Thyroid gland (tissue), 4 donors: ENCODE data around the gene PPP1R1B. TPM values are rescaled to one million over a fixed set of nuclear protein-coding genes. Genes with fewer than 3 reads are reported as not detected.
"Not testable (repeated sequence)": the region's sequence is repeated elsewhere in the genome, so short reads cannot be mapped to it uniquely, and the experiment has no call there.

Experiments
- DNase-seq, 2 donors: peaks; one replicate each; pipeline ENCODE4 v3.0.0-alpha.2; 2019
- H3K27ac ChIP-seq, 3 donors: fragments of 200-600 bp; sonication (generic); 1 replicate in 2 of 3; 2 replicates in 1 of 3; pipeline ENCODE4 v1.5.1; 2016 to 2019; ENCODE audit warnings: mild to moderate bottlenecking in 1 of 3, moderate library complexity in 1 of 3
- H3K27me3 ChIP-seq: fragments of 200-600 bp; sonication (generic); one replicate; pipeline ENCODE4 v1.5.1; 2019
- H3K36me3 ChIP-seq, 2 donors: fragments of 200-600 bp; sonication (generic); one replicate each; pipeline ENCODE4 v1.5.1; 2016 to 2019
- H3K4me1 ChIP-seq, 2 donors: fragments of 200-600 bp; sonication (generic); one replicate each; pipeline ENCODE4 v1.5.1; 2017 to 2019
- H3K4me3 ChIP-seq, 3 donors: fragments of 200-600 bp; sonication (generic); replicated peaks in 1 of 3; 1 replicate in 2 of 3; 2 replicates in 1 of 3; pipeline ENCODE4 v1.5.1; 2016; ENCODE audit warnings: mild to moderate bottlenecking in 1 of 3
- H3K9me3 ChIP-seq: fragments of 200-600 bp; sonication (generic); one replicate; pipeline ENCODE4 v1.5.1; 2017
- CTCF ChIP-seq, 6 experiments: fragments of 200-600 bp in 3 of 6; fragments of 450-650 bp in 3 of 6; sonication (generic) in 3 of 6; IDR thresholded peaks; one replicate each; pipeline ENCODE4 v1.5.1; 2016 to 2019; ENCODE audit warnings: antibody characterized with exemption in 6 of 6, mild to moderate bottlenecking in 2 of 6, inconsistent platforms in 1 of 6, moderate library complexity in 1 of 6
- POLR2A ChIP-seq, 2 donors: fragments of 450-650 bp; IDR thresholded peaks; one replicate each; pipeline ENCODE4 v1.6.1; 2017; ENCODE audit warnings: antibody characterized with exemption in 2 of 2, mild to moderate bottlenecking in 2 of 2, moderate library complexity in 1 of 2
- WGBS, 2 donors: methylation state at CpG; one replicate each; pipeline ENCODE4 v1.1.5; 2017; 5-methylcytosine and 5-hydroxymethylcytosine counted together
- intact Hi-C: fragments of 100-400 bp; cut with DNase I; formaldehyde crosslinking; loops from one replicate; pipeline ENCODE4 v1.15.1; 2023
- total RNA-seq, 4 donors: library from RNA; depleted of rRNA; stranded (reverse); fragments of >200 nt; gene quantifications; one replicate each; pipeline ENCODE4 v1.2.3, GENCODE V29; 2016

PPP1R1B gene
- total RNA-seq, 4 donors from 2014 or later = 1.2 TPM; not detected in 3

GRCh38 chr17:39581071-39581758 is 45.5 kb upstream of the PPP1R1B start:
- TF ChIP-seq POLR2A (IDR thresholded peaks at IDR 0.05) = no peak
- TF ChIP-seq CTCF (IDR thresholded peaks at IDR 0.05) = no peak
- no peak overlapping the region for H3K4me3 ChIP-seq
- H3K27me3 ChIP-seq = no peaks in the 10 kb centered on the region
- no peaks in the 10 kb centered on the region for H3K9me3 ChIP-seq
- no peak for DNase-seq
- intact Hi-C loops = no loop called here
- 89 to 90% methylated on average over 20 of the region's 20 CpGs for WGBS, 2 donors
- H3K4me1 ChIP-seq = no peaks in the 10 kb centered on the region
- no peaks in the 10 kb centered on the region for H3K36me3 ChIP-seq
- no peak overlapping the region for H3K27ac ChIP-seq

DNA sequence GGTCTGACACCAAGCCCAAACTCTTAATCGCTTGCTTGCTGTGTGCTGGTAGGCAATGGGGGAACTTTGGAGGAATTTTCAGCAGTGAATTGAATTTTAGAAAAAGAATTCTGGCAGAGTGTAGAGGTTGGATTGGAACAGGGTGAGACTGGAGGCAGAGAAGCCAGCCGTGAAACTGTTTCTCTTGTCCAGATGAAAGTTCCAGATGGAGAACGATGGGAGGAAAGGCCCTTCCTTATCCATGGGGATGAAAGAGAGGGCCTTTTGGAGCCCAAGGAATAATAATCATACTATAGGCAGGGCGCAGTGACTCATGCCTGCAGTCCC is 45.0 kb upstream of the PPP1R1B start:
- TF ChIP-seq CTCF (IDR thresholded peaks at IDR 0.05) (no peak), POLR2A (IDR thresholded peaks at IDR 0.05) (no peak)
- no peaks in the 10 kb centered on the region for H3K27me3 ChIP-seq
- DNase-seq = no peak
- intact Hi-C loops = no loop called here
- H3K4me3 ChIP-seq = no peak overlapping the region
- H3K9me3 ChIP-seq = no peaks in the 10 kb centered on the region
- 80 to 83% methylated on average over 4 of the region's 4 CpGs for WGBS, 2 donors
- H3K4me1 ChIP-seq = no peaks in the 10 kb centered on the region
- H3K36me3 ChIP-seq = no peaks in the 10 kb centered on the region
- no peak overlapping the region for H3K27ac ChIP-seq

GRCh38 chr17:39582658-39583057 is 44.1 kb upstream of the PPP1R1B start:
- 40 to 62% methylated on average over 2 of the region's 2 CpGs for WGBS, 2 donors
- DNase-seq = no peak
- no peaks in the 10 kb centered on the region for H3K4me1 ChIP-seq
- TF ChIP-seq POLR2A (IDR thresholded peaks at IDR 0.05) (no peak), CTCF (IDR thresholded peaks at IDR 0.05) (no peak)
- intact Hi-C loops = no loop called here
- H3K27ac ChIP-seq = no peak overlapping the region
- no peaks in the 10 kb centered on the region for H3K27me3 ChIP-seq
- H3K36me3 ChIP-seq = no peaks in the 10 kb centered on the region
- no peaks in the 10 kb centered on the region for H3K9me3 ChIP-seq
- no peak overlapping the region for H3K4me3 ChIP-seq

DNA sequence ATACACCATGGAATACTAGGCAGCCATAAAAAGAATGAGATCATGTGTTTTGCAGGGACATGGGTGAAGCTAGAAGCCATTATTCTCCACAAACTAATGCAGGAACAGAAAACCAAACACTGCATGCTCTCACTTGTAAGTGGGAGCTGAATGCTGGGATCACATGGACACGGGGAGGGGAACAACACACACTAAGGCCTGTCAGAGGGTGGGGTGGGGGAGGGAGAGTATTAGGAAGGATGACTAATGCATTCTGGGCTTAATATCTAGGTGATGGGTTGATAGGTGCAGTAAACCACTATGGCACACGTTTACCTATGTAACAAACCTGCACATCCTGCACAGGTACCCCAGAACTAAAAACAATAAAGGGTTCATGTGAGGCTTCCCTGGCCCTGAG is 36.6 kb upstream of the PPP1R1B start:
- H3K9me3 ChIP-seq, H3K36me3 ChIP-seq, H3K4me1 ChIP-seq, DNase-seq, intact Hi-C loops, H3K27me3 ChIP-seq, H3K4me3 ChIP-seq, H3K27ac ChIP-seq: not testable (repeated sequence)
- WGBS, 2 donors = 49 to 68% methylated on average over 2 of the region's 2 CpGs

DNA sequence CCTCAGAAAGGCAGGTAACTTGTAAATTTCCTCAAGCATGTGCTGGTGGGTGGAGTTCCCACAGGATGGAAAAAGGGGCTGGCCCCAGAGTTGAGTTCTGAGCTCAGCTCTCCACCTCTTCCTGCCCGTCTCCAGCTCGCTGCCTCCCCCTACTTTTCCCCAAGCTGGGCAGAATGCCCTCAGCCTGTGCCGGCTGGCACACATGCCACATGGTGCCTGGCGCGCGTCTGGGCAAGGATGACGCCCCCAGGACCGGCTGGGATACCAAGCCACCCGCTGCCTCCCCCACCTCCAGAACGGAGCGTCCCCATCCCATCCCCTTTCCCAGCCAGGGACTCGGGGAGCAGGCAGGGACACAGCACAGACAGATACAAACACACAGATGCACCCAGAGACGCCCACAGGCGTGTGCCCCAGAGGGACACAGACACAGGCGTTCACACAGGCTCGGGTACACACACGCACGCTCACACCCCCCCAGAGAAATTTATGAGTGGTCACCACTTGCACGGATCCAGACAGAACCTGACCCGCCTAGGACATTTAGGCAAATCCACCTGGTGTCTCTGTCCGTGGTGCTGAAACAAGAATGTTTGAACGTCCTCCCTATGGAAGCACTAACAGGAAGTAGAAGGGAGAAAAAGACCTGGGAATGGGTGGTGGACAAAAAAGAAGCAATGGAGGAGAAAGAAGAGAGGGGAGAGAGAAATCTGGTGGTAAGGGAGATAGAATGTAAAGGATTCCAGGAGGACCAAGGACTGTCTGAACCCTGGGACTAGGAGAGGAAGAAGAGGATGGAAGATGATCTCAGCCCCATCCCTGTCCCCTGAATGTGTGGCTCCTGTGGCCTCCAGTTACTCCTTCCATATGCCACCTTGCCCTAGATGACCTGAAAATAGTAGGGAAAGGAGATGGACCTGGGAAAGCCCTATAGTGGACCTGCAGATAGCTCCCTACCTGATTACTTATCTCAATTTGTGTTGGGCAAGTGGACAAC is 34.5 kb upstream of the PPP1R1B start:
- H3K9me3 ChIP-seq = no peaks in the 10 kb centered on the region
- DNase-seq = peak; percentile 30 to 62
- intact Hi-C loops = no loop called here
- 2 to 6% methylated on average over 9 to 18 of the region's 22 CpGs for WGBS, 2 donors
- peaks cover 9% of the 10 kb centered on the region for H3K27me3 ChIP-seq
- H3K36me3 ChIP-seq = no peaks in the 10 kb centered on the region
- H3K4me3 ChIP-seq = no peak overlapping the region
- H3K27ac ChIP-seq = no peak overlapping the region
- no peaks in the 10 kb centered on the region for H3K4me1 ChIP-seq
- TF ChIP-seq CTCF (IDR thresholded peaks at IDR 0.05) = no peak
- no peak for TF ChIP-seq POLR2A (IDR thresholded peaks at IDR 0.05)
